Stimulated activated CD4-positive, alpha-beta T cell treated with anti-CD3 and anti-CD28 coated beads, Interleukin-1b, Interleukin-23, amount 100 ng/mL, for 24 hours (primary cell): ENCODE results near the gene CPZ.
"Not testable (repeated sequence)": the region's sequence is repeated elsewhere in the genome, so short reads cannot be mapped to it uniquely, and the experiment has no call there.

Experiments used
- DNase-seq, 4 experiments: peaks; one replicate each; pipeline ENCODE4 v3.0.0-alpha.2; 2020; ENCODE audit warnings: low read depth in 4 of 4, low spot score in 1 of 4

Gene CPZ

DNA sequence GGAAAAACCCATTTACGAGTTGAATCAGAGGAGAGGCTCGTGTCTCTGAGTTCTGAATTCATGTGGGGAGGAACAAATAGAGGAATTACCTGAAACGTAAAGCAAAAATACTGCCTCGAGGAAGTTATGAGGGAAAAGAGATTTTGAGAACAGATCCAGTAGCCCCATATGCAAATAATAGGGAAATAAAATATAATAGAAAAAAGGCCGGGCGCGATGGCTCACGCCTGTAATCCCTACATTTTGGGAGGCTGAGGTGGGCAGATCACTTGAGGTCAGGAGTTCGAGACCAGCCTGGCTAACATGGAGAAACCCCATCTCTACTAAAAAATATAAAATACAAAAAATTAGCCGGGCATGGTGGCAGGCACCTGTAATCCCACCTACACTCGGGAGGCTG, 42.2 kb downstream of the CPZ start:
- DNase-seq: not testable (repeated sequence)

DNA sequence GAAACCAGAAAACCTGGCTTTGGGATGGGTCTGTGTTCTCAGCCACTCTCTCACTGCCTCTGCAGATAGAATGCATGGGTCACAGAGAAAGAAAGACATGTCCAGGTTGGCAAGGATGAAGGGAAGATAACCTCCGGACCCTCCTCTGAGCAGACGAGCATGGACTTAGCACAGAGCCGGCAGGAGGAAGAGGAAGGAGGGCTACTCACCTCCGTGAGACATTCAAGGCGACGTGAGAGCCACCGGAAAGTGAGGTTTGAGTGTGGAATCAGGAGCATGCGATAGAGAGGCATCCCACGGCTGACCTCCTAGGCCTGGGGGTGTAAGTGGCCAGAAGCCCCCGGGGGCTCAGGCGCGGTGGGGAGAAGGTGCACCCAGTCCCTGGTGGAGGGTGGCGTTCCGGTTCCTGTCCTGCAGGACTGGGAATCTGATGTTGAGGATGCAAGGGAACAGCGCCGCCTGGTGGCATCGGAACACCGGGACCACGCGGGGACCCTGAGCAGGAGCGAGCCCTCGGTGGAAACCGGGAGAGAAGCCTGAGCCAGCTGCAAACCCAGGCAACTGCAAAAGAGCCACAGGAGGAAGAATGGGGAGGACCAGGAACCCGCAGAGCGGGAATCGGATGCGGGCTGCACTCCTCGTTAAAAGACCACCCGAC, 43.5 kb downstream of the CPZ start:
- DNase-seq: not testable (repeated sequence)

DNA sequence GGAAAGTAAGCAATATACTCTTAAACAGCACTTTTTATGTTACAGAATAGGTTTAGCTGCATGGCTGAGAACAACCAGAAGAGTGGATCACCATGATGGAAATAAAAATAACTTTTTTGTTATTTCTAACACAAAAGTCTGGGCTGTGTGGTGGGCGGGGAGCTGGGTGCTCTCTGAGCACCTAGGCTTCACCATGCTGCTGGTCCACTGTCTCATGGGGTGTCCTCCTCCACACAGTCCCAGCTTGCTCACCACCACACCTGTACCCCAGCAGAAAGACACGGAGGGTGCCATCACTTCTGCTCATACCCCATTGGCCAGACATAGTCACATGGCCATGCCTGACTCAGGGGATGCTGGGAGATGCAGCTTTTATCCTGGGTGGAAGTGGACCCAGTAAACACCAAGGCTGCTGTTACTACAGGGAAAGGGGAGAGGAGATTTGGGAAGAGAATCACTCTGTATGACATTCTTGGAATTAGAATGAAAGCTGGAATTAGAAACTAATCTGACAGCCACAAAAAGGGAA, 45.0 kb downstream of the CPZ start:
- no peak for DNase-seq

DNA sequence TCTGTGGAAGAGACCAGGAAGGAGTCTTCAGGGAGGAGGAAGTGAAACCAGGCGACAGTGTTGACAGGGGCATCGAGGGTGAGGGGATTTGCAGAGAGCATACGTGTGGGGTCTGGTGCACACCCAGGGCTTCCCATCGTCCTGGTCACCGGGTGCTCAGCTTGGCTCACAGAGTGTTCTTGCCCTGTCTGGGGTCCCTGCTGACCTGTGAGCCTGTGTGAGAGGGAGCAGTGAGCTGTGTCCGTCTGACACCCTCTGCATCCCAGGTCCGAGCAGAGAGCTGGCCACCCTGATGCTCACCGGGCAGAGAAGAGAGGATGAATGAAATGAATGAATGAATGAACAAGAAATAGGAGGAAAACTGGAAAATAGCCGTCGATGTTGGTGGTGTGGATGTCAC, 46.5 kb downstream of the CPZ start:
- DNase-seq: no peak

DNA sequence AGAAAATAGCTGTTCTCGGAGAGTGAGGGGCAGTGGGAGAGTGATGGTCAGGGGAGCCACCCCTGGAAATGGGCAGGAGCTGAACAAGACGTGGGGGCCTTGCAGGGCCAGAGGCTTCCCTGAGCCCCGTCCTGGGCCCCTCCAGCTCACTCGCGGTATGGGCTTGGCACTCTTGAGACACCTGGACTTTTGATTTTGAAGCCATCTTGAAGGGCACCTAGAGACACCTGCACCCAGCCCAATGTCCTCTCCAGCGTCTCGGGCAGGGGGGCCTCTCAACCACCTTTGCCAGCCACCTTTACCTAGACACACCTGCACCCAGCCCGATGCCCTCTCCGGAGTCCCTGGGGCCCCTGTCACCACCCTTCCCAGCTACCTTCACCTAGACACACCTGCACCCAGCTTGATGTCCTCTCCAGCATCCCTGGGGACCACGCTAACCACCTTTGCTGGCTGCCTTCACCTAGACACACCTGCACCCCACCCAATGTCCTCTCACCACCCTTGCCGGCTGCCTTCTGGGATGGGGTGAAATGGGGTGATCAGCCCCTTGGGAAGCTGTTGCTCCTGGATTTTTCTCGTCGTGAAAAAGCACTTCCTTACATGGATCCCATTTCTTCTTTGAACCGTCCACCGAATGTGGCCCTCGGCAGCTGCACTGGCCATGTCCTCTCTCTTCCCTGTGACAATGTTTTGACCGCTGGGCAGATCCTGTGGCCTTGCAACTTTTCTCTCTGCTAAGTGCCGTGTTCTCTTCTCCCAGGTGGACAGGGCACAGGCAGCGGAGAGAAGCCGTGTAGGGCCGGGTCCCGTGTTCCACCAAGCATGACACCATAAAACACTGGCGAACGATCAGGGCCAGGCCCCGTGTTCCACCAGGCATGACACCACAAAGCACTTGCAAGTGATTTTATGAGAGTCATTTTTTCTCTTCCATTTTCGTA, 47.5 kb downstream of the CPZ start:
- no peak for DNase-seq

DNA sequence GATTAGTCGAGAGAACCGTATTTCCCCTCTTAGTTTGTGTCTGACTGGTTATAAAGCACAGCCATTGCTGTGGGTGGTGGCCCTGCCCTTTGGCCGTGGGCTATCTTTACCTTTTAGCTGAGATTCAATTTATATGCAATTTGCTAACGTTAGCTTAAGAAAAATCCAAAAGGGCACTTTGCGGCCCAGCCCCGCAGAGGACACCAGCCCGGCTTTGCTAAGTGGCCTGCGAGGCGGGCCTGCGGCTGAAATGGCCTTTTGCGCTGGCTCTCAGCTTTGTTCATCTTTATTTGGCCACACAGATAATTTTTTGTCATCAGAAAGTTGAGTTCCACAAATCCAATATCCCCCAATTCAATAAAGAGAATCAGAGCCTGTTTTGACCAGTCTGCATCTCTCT, 48.3 kb downstream of the CPZ start:
- no peak for DNase-seq

DNA sequence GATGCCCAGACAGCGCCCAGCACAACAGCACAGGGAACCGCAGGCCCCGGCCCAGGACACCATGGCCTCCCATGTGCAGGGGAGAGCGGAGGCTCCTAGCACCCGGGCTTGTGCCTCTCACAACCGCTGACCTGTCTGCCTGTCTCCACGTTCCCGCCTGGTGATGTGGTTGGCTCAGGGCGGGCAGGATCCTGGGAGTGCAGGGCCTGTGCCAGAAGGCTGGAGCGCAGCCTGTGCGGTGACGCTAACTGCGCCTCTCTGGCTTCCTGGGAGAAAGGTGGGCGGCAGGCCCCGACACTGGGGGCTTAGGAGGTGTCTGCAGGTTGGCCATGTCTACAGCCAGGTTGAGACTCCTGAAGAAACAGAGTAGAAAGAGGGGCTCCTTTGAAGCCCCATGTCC, 48.7 kb downstream of the CPZ start:
- no peak for DNase-seq

DNA sequence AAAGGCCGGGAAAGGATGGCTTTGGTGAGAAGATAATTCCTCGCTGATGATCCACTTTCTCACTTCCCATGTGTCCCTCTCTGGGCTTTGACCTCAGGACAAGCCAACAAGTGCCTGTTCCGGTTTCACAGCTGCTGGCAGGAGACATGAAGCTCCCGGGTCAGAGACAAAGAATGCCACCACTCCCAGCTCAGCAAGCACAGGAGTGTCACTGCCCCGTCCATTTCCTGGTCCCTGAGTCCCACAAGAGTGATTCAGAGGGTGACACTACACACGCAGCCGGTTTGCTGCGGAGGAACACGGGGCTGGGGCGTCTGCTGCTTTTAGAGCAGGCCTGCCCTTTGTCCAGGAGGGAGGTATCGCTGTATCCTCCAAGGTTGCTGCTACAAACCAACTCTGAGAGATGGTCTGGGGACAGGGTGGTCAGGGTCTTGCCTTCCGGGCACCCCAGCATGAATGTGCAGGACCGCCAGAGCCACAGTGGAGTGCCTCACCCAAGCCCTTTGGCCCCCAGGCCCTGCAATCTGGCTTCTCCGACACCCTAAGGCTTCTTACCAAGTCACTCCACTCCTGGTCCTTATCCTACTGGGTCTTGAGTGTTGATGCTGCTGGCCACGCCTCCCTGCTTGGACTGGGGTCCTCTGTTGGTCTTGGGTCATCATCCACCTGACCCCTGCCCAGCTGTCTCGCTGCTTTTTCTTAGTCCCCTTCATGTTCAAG, 49.5 kb downstream of the CPZ start:
- no peak for DNase-seq

DNA sequence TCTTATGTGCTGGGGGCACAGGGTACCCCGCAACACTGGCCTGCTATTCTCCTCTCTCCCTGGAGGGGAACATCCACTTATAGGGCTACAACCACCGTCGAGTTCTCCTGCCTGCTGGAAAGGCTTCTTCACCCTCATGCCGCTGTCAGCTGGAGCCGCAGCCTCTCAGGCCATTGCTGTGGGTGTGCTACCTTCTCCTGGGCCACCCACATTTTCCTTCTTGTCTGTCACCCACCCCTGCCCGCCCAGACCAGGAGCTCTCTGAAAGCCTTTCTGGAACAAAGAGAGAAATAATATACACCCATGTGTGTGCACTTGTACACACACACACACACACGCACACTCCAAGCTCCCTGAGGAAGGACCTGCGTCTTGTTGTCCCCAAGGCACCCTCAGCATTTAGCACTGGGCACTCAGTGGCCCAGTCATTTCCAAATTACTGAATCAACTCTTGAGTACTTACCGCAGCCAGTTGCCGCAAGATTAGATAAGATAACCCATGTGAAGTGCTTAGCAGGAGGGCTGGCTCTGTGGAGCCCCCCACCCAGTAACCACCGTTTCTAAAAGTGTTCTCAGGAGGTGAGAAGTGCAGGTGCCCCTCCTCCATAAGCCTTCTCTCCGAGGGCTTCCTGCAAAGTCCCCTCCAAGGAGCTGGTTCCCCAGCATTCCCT, 50.2 kb downstream of the CPZ start:
- no peak for DNase-seq

DNA sequence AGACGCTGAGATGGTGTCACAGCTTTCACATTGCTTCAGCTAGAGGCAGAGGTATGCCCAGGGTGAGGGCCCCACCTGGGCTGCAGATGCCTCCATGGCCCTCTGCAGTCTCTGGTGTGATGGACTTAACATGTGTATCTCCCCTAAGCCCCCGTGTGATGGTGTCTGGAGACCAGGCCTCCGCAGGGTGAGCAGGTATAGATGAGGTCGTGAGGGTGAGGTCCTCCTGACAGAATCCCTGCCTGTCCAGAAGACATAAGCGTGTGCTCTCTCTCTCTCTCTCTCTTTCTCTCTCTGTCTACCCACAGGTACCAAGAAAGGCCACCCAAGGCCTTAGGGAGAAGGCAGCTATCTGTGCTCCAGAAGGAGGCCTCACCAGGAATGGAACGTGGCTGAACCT, 50.9 kb downstream of the CPZ start:
- DNase-seq: no peak

DNA sequence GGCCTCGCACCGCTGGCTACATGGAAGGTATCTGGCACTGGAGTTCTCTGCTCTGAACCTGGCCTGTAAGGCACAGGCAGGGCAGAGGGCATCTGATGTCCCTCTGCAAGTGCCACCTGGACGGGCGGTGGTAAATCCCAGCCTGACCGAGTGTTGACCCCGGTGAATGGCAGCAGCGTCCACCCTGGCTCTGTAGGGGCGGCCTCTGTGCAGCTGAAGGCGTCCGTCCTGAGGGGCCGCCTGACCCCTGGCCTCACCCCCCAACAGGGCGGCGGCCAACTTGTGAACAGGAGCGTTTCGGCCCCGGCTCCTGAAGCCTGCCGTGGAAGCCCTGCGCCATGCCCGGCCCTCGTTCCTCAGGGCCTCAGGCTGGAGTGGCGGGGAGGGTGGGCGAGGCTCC, 51.4 kb downstream of the CPZ start:
- no peak for DNase-seq

DNA sequence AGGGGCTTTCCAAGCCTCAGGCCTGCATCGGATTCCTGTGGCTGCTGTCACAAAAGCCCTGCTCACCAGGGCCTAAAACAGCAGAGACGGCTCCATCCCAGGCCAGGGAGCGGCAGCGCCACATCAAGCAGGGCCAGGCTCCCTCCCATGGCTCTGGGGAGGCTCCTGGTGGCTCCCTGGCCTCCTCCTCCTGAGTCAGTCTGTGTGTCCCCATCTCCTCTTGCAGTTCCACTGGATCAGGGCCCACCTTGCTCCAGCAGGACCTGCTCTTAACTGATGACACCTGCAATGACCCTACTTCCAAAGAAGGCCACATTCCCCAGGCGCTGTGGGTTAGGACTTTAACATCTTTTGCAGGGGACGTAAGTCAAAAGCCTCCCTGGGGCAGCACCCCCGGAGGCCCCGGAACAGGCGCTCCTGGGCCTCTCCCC, 51.9 kb downstream of the CPZ start:
- DNase-seq: no peak

DNA sequence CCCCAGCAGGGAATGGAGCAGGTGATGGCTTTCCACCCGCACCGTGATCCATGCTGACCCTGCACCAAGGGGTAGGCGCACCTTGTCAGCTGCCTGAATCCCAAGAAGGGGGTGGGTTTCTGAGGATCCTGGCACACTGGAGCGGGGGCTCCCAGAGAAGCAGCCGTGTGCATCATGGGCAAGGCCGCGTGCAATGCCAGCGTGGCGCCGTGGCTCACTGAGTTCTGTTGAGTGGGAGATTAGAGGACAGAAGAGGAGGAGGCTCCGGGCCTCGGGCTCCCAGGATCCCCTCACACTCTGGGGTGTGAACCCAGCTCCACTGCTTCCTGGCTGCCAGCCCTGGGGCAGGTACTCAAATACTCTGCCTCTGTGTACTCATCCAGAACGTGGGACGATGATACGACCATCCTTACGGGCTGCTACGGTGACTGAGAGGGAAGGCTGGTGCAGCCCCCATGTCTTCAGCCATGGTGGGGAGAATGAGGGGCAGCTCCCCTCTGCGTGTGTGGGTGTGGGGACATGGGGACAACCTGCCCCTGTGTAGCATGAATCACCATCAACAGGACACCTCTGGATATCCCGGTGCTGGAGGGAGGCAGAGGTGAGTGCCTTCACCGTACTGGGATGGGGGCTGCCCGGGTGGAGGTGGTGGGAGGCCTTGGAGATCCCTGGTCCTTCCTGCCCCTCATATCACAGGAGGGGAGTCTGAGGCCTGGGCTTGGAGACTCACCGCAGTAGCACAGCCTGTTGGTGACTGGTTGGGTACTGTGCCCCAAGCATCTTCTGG, 52.6 kb downstream of the CPZ start:
- DNase-seq: no peak

DNA sequence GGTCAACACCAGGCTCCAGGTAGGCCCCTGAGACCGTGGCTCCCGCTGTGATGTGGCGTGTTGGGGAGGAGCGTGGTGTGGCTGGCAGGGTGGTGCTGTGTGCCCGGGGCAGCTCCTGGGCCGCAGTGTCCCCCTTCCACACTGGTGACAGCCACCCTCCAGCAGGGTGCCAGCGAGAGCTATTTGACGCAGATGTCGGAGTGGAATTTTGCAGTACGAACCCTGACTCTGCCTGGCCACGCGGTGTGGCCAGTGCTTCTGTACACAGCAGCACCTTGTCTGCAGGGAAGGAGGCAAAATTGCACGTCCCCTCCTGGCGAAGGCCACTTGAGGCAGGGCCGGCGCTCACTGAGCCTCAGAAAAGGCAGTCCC, 53.2 kb downstream of the CPZ start:
- DNase-seq: no peak

DNA sequence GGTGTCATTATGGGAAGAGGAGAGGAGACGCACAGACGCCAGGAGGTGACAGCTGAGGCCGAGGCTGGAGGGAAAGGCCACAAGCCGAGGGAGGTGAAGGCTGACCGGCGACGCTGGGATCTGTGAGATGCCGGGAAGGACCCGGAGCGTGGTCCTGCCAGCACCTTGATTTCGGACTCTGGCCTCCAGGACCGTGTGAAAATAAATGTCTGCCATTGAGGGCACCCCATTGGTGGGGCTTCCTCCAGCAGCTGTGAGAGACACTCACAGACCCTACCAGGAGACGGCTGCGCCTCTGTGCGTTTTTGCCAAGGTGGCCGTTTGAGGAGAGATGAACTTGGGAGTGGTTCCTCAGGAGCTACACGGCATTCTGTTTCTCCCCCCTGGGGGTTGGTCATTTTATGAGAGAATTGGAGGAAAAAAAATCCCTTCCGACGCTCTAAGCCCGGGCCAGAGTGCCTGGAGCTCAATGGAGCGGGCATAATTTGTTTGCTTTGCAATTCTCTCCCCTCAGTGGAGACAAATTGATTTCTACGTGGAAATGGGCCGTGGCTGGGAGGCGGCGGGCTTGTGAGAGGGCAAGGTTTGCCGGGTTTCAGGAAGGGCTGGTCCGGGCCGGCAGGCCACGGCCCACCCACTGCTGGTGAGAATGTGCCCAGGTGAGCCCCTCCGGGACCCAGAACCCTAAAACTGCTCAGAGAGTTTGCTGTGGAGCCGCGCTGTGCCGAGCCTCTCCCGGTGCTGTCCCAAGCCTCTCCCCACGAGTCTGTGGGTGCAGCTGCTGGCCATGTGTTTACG, 53.9 kb downstream of the CPZ start:
- DNase-seq: no peak

DNA sequence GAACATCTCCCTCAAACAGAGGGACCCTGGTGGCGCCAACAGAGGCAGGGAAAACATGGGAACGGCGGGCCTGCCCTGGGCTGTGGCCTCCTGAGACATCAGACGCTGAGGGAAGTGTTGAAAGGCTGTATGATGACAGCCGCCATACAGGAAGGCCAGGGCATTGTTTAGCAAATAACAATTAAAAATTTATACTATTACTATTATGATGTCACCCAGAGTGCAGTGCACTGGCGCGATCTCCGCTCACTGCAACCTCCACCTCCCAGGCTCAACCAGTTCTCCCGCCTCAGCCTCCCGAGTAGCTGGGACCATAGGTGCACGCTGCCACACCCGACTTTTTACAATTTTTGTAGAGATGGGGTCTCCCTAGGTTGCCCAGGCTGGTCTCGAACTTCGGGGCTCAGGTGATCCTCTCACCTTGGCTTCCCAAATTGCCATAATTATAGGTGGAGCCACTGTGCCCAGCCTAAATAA, 54.6 kb downstream of the CPZ start:
- DNase-seq: no peak

DNA sequence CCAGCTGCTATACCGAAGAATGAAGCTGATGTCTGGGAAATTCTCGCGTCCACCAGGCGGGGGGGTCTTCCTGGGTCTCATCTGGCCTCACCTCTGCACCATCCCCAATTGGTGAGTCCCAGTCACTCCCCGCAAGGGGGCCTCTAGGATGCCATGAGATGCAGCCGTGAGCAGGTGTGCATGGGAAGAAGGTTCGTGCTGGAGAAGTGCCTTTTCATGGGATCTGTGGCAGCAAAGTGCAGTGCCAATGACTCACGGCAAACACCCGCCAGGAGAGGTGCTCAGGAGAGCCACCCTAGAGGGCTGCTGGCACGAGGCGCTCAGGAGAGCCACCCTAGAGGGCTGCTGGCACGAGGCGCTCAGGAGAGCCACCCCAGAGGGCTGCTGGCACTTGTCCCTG, 55.1 kb downstream of the CPZ start:
- no peak for DNase-seq

DNA sequence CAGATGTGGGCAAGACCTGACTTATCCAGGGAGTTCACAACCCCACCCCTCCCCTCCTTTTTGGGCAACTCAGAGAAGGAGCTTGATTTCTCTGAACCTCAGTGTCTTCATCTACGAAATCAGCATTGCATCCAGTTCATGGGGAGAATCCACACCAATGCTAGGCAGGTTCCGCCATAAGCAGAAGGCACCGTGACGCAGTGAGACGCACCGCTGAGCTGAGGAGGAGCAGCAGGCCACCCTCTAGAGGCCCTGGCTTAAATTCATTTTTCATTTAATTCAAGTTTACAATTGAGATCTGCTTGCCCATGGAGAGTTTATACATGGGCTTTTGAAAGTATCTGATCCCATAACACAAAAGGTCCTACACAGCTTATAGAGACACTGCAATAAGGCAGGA, 55.7 kb downstream of the CPZ start:
- DNase-seq: no peak

DNA sequence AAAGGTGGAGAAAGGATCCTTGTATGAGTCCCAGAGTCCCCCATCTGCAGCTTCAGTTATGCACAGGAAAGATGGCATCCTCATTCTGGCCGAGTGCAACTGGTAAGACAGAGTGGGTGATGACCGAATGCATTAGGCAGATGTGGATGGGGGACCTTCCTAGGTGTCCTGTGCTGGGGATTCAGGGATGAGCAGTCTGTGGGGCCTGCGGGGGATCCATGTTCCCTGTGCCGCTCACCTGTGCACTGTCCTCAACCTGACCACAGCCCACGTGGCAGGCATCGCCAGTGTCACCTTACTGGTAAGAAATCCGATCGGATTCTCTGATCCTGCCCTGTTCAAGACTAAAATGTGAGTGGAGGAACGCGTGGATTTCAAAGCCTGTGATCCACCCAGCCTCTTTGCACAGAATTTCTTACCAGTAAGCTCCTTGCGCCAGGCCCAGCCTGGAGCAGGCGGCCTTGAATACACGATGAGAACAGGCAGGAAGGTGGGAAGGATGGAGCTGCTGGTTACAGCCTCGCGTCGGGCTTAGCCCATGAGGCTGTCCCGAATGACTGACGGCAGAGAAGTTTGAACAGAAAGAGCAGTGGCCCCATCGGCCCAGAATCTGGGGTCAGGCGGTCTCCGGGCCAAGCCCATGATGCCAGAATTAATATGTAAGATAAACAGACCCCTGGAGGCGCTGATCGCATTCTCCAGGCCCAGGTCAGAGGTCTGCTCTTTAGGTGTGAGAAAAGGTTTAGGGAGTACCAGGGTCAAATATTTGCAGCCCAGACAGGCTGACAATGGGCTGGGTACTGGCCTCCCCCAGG, 56.5 kb downstream of the CPZ start:
- DNase-seq: no peak
